A549 (cell line): ENCODE data around the gene CASP7. TPM values are rescaled to one million over a fixed set of nuclear protein-coding genes. Genes with fewer than 3 reads are reported as not detected.

Experiments
- ATAC-seq, 2 experiments: fragments of 200-7000 bp in 1 of 2; fragments of >200 bp in 1 of 2; cut with Nextera tagmentation in 1 of 2; cut with Tn5 transposase in 1 of 2; 3 replicates each; pipeline versions ENCODE4 v1.8.0 to v1.9.1; 2018 to 2020; ENCODE audit warnings: mild to moderate bottlenecking in 1 of 2, moderate library complexity in 1 of 2
- CTCF ChIA-PET: fragments of 300-600 bp; sonication (Branson Sonifier 250); formaldehyde crosslinking; extraction: SDS; loops from one replicate; lab custom pipeline; 2021; ENCODE audit warnings: antibody characterized with exemption, inconsistent platforms; lab: Yijun Ruan, JAX
- POLR2A ChIA-PET: fragments of 350-600 bp; formaldehyde crosslinking; extraction: SDS; loops from one replicate; lab custom pipeline; 2021; ENCODE audit warnings: antibody characterized with exemption, inconsistent platforms; lab: Yijun Ruan, JAX
- DNase-seq, 2 experiments: peaks; one replicate each; pipeline versions ENCODE4 v3.0.0 to v3.0.0-alpha.2; 2011 to 2016; ENCODE audit warnings: low read depth in 1 of 2, low spot score in 1 of 2
- FAIRE-seq: peaks from 2 replicates; lab custom pipeline; 2011; peaks lifted over from hg19 to GRCh38; lab: Jason Lieb, UNC
- H3K27ac ChIP-seq, 2 experiments: fragments of >200 bp; sonication (Bioruptor Twin); formaldehyde crosslinking; 3 replicates each; pipeline ENCODE4 v1.5.1; 2016 to 2017
- H3K4me1 ChIP-seq: fragments of >200 bp; sonication (Bioruptor Twin); formaldehyde crosslinking; 3 replicates; pipeline ENCODE4 v1.6.1; 2016
- H3K4me2 ChIP-seq: fragments of >200 bp; sonication (Bioruptor Twin); formaldehyde crosslinking; 3 replicates; pipeline ENCODE4 v1.6.1; 2016
- H3K4me3 ChIP-seq: fragments of >200 bp; sonication (Bioruptor Twin); formaldehyde crosslinking; 3 replicates; pipeline ENCODE4 v1.5.1; 2016
- H3K9me3 ChIP-seq: fragments of >200 bp; sonication (Bioruptor Twin); formaldehyde crosslinking; 3 replicates; pipeline ENCODE4 v1.6.1; 2016
- CBX2 ChIP-seq: fragments of 200-600 bp; sonication (generic); IDR thresholded peaks from 2 replicates; pipeline ENCODE4 v1.6.1; 2016; ENCODE audit warnings: low read depth, mild to moderate bottlenecking, borderline replicate concordance
- CBX8 ChIP-seq: fragments of 200-600 bp; sonication (generic); IDR thresholded peaks from 2 replicates; pipeline ENCODE4 v1.6.1; 2016
- EHMT2 ChIP-seq: fragments of 200-600 bp; sonication (generic); IDR thresholded peaks from 2 replicates; pipeline ENCODE4 v1.6.1; 2016; ENCODE audit warnings: antibody characterized with exemption, low read depth, mild to moderate bottlenecking, moderate library complexity
- ESRRA ChIP-seq: fragments of 150-350 bp; IDR thresholded peaks from 2 replicates; pipeline ENCODE4 v1.6.1; 2014; ENCODE audit warnings: mild to moderate bottlenecking, low read length, borderline replicate concordance
- FOSB ChIP-seq: fragments of 250-450 bp; sonication (Bioruptor Pico); IDR thresholded peaks from 2 replicates; pipeline ENCODE4 v1.5.0; 2020; ENCODE audit warnings: mild to moderate bottlenecking, moderate library complexity
- GATA3 ChIP-seq: IDR thresholded peaks from 2 replicates; pipeline ENCODE4 v1.6.1; 2012; ENCODE audit warnings: borderline replicate concordance
- HOXA7 ChIP-seq: fragments of 250-450 bp; sonication (Bioruptor Pico); IDR thresholded peaks from 2 replicates; pipeline ENCODE4 v1.5.0; 2020; ENCODE audit warnings: mild to moderate bottlenecking, moderate library complexity
- JUNB ChIP-seq: fragments of >200 bp; sonication (Bioruptor Twin); formaldehyde crosslinking; IDR thresholded peaks from 2 replicates; pipeline ENCODE4 v1.6.1; 2016
- KDM5A ChIP-seq: fragments of 200-600 bp; sonication (generic); IDR thresholded peaks from 2 replicates; pipeline ENCODE4 v1.6.1; 2016; ENCODE audit warnings: antibody characterized with exemption, mild to moderate bottlenecking
- MAFK ChIP-seq: fragments of 450-650 bp; IDR thresholded peaks from 2 replicates; pipeline ENCODE4 v1.6.1; 2014; ENCODE audit not compliant: partially characterized antibody
- MAZ ChIP-seq: fragments of 150-350 bp; IDR thresholded peaks from 2 replicates; pipeline ENCODE4 v1.6.1; 2014; ENCODE audit warnings: antibody characterized with exemption, low read depth, low read length, borderline replicate concordance
- NPAS2 ChIP-seq: fragments of 250-450 bp; sonication (Bioruptor Pico); IDR thresholded peaks from 2 replicates; pipeline ENCODE4 v1.8.0; 2022; ENCODE audit warnings: mild to moderate bottlenecking, moderate library complexity, borderline replicate concordance
- NR3C1 ChIP-seq: fragments of >200 bp; sonication (Bioruptor Twin); formaldehyde crosslinking; IDR thresholded peaks from 3 replicates; pipeline ENCODE4 v1.6.1; 2017
- RARB ChIP-seq: fragments of 250-450 bp; sonication (Bioruptor Pico); IDR thresholded peaks from 2 replicates; pipeline ENCODE4 v1.8.0; 2021; ENCODE audit warnings: mild to moderate bottlenecking, moderate library complexity
- RFX5 ChIP-seq: fragments of 450-650 bp; IDR thresholded peaks from 2 replicates; pipeline ENCODE4 v1.7.1; 2014; ENCODE audit warnings: antibody characterized with exemption, mild to moderate bottlenecking, moderate library complexity
- TP53 ChIP-seq: fragments of 250-450 bp; sonication (Bioruptor Pico); IDR thresholded peaks from 2 replicates; pipeline ENCODE4 v1.5.0; 2021; ENCODE audit warnings: mild to moderate bottlenecking, moderate library complexity
- ZC3H11A ChIP-seq: fragments of 450-650 bp; IDR thresholded peaks from 2 replicates; pipeline ENCODE4 v1.6.1; 2014; ENCODE audit warnings: antibody characterized with exemption, mild to moderate bottlenecking
- ZFP36 ChIP-seq: fragments of 450-650 bp; IDR thresholded peaks from 2 replicates; pipeline ENCODE4 v1.6.1; 2014; ENCODE audit warnings: borderline replicate concordance; ENCODE audit not compliant: partially characterized antibody
- ZNF302 ChIP-seq: fragments of 250-450 bp; sonication (Bioruptor Pico); IDR thresholded peaks from 2 replicates; pipeline ENCODE4 v1.9.0; 2021; ENCODE audit warnings: inconsistent platforms, mild to moderate bottlenecking, moderate library complexity
- WGBS: methylation state at CpG from one replicate; pipeline ENCODE4 v1.1.6; 2017; ENCODE audit errors: missing lambda C conversion rate; 5-methylcytosine and 5-hydroxymethylcytosine counted together
- polyA plus RNA-seq, 4 experiments: library from polyadenylated mRNA; depleted of rRNA in 3 of 4; stranded (reverse); fragments of >200 nt; fragmentation: RNase III in 1 of 4; extraction: RNeasy Plus Mini Kit Qiagen cat#74134 plus additional on column Dnase treatment in 1 of 4; gene quantifications; 2 replicates in 3 of 4; 3 replicates in 1 of 4; pipeline ENCODE4 v1.2.3, GENCODE V29; 2011 to 2017
- TF ChIP-seq, protein P1 (sequence below): IDR thresholded peaks from 2 replicates; pipeline ENCODE4 v1.6.1; 2012; ENCODE audit warnings: low read depth, borderline replicate concordance
- TF ChIP-seq, protein P2 (sequence below): fragments of 250-450 bp; sonication (Bioruptor Pico); IDR thresholded peaks from 2 replicates; pipeline ENCODE4 v1.5.0; 2020; ENCODE audit warnings: low read depth, mild to moderate bottlenecking, moderate library complexity
- TF ChIP-seq, protein P3 (sequence below): fragments of >200 bp; sonication (Bioruptor Twin); formaldehyde crosslinking; IDR thresholded peaks from 2 replicates; pipeline ENCODE4 v1.6.1; 2016
- TF ChIP-seq, protein P4 (sequence below): fragments of >200 bp; sonication (Bioruptor Twin); formaldehyde crosslinking; IDR thresholded peaks from 3 replicates; pipeline ENCODE4 v1.6.1; 2016
- TF ChIP-seq, protein P5 (sequence below): IDR thresholded peaks from 2 replicates; pipeline ENCODE4 v1.6.1; 2012
- TF ChIP-seq, protein P6 (sequence below): fragments of >200 bp; sonication (Bioruptor Twin); formaldehyde crosslinking; IDR thresholded peaks from 3 replicates; pipeline ENCODE4 v1.5.1; 2016

The CASP7 gene
- polyA plus RNA-seq, 2 of the 4 experiments (the other 2 are of a cell fraction): 22.6 to 29.7 TPM

DNA sequence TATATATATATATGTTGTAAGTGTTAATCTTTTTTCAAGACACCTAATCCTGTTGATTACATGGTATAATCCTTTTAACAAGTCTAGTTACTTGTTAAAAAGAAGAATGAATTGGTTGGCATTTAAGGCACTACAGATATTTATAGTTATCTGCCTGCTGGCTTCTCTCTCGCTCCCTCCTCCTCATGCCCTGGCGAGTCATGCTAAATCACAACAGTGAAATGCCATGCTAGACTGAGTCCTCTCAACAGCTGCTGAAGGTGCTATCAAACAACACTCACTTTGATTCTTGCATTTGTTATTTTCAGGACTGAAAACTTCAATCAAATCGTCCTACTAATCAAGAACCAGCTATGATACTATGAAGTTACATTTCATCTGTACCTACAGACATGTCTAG lies 31.2 kb upstream of the CASP7 start:
- DNase-seq: no peak
- CTCF ChIA-PET: no interaction called here
- Histone ChIP-seq H3K4me1 (peaks cover 7% of the 10 kb centered on the region; the same call in 2 of the 3 replicates), H3K4me3 (no peak overlapping the region), H3K4me2 (no peak overlapping the region), H3K9me3 (no peaks in the 10 kb centered on the region), H3K27ac (no peak overlapping the region)
- no peak for FAIRE-seq
- 26% methylated on average over 3 of the region's 3 CpGs for WGBS
- POLR2A ChIA-PET: no interaction called here
- TF ChIP-seq MAFK: no peak
- TF ChIP-seq JUNB: no peak
- no peak for TF ChIP-seq HOXA7 (CRISPR knock-in tag)
- TF ChIP-seq, protein P1, sequence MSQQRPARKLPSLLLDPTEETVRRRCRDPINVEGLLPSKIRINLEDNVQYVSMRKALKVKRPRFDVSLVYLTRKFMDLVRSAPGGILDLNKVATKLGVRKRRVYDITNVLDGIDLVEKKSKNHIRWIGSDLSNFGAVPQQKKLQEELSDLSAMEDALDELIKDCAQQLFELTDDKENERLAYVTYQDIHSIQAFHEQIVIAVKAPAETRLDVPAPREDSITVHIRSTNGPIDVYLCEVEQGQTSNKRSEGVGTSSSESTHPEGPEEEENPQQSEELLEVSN: no peak
- TF ChIP-seq, protein P2, sequence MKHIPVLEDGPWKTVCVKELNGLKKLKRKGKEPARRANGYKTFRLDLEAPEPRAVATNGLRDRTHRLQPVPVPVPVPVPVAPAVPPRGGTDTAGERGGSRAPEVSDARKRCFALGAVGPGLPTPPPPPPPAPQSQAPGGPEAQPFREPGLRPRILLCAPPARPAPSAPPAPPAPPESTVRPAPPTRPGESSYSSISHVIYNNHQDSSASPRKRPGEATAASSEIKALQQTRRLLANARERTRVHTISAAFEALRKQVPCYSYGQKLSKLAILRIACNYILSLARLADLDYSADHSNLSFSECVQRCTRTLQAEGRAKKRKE (CRISPR knock-in tag): no peak
- no peak for TF ChIP-seq ESRRA
- TF ChIP-seq NR3C1: no peak
- ATAC-seq: no peak

DNA sequence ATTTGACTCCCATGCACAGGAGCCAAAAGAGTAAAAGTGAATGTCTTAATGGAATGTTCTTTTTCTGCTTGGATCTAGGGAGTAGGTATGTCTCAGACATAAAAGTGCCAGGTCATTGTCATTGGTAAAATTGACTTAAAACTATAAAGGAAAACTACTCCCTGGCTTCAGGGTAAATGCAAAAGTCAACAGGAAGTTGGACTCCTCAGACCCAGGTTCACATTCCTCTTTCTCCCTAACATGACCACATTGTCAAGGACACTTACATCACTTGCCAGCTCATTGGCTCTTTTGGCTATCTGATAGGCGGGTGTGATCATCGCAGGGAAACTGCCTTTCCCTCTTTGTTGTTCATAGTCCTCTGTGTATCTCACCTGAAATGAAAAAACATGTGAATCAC lies 29.5 kb upstream of the CASP7 start:
- H3K4me1 ChIP-seq: no peaks in the 10 kb centered on the region
- DNase-seq: no peak
- H3K4me3 ChIP-seq: no peak overlapping the region
- H3K9me3 ChIP-seq: no peaks in the 10 kb centered on the region
- H3K4me2 ChIP-seq: no peak overlapping the region
- ChIA-PET CTCF (interaction anchor here (1.4 kb wide), 1 partner anchor 1178 kb away, joined by 3 read pairs; no protein-coding TSS in a partner anchor), POLR2A (no interaction called here)
- WGBS: 58% methylated on average over 2 of the region's 2 CpGs
- TF ChIP-seq, protein P3, sequence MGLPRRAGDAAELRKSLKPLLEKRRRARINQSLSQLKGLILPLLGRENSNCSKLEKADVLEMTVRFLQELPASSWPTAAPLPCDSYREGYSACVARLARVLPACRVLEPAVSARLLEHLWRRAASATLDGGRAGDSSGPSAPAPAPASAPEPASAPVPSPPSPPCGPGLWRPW: no peak
- TF ChIP-seq ZFP36: peak; percentile 17
- H3K27ac ChIP-seq: no peak overlapping the region
- FAIRE-seq: no peak
- ATAC-seq: no peak

DNA sequence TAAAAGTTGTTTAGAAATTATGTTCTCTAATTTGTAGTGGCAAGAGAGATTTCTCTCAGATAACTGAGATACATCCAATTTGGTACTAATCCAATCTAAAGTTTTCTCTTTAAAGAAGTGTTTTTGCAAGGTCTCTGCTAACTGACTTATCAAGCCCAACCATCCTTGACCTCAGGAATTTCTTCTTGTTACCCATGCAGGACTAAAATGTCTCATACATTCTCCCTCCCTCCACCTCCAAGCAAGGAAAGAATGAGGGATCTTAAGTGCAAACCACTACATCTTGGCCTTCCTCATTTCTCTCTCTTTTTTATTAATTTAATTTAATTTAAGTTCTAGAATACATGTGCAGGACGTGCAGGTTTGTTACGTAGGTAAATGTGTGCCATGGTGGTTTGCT lies 28.7 kb upstream of the CASP7 start:
- ATAC-seq: no peak
- no peak overlapping the region for H3K27ac ChIP-seq
- POLR2A ChIA-PET: no interaction called here

More for the DNA sequence above, 28.7 kb upstream of the CASP7 start:
- 41% methylated on average over 2 of the region's 2 CpGs for WGBS
- H3K4me1 ChIP-seq: no peaks in the 10 kb centered on the region
- no peak overlapping the region for H3K4me3 ChIP-seq
- DNase-seq (no peak), FAIRE-seq (no peak)
- CTCF ChIA-PET: interaction anchor here (1.3 to 1.5 kb wide), 3 partner anchors 13 to 1179 kb away, joined by 3 to 5 read pairs (median 3); partner anchors contain the start of gene NRAP
- TF ChIP-seq MAZ (no peak), ZNF302 (CRISPR knock-in tag) (no peak), CBX2 (no peak), RARB (CRISPR knock-in tag) (no peak), RFX5 (no peak), TP53 (CRISPR knock-in tag) (no peak), NPAS2 (CRISPR knock-in tag) (no peak), CBX8 (no peak), GATA3 (no peak), HOXA7 (CRISPR knock-in tag) (no peak), FOSB (CRISPR knock-in tag) (no peak), KDM5A (no peak), NR3C1 (no peak), ZC3H11A (no peak), EHMT2 (no peak), MAFK (no peak)
- TF ChIP-seq, protein P4, sequence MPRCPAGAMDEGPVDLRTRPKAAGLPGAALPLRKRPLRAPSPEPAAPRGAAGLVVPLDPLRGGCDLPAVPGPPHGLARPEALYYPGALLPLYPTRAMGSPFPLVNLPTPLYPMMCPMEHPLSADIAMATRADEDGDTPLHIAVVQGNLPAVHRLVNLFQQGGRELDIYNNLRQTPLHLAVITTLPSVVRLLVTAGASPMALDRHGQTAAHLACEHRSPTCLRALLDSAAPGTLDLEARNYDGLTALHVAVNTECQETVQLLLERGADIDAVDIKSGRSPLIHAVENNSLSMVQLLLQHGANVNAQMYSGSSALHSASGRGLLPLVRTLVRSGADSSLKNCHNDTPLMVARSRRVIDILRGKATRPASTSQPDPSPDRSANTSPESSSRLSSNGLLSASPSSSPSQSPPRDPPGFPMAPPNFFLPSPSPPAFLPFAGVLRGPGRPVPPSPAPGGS: no peak
- TF ChIP-seq, protein P5, sequence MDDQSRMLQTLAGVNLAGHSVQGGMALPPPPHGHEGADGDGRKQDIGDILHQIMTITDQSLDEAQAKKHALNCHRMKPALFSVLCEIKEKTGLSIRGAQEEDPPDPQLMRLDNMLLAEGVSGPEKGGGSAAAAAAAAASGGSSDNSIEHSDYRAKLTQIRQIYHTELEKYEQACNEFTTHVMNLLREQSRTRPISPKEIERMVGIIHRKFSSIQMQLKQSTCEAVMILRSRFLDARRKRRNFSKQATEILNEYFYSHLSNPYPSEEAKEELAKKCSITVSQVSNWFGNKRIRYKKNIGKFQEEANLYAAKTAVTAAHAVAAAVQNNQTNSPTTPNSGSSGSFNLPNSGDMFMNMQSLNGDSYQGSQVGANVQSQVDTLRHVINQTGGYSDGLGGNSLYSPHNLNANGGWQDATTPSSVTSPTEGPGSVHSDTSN: no peak
- TF ChIP-seq, protein P6, sequence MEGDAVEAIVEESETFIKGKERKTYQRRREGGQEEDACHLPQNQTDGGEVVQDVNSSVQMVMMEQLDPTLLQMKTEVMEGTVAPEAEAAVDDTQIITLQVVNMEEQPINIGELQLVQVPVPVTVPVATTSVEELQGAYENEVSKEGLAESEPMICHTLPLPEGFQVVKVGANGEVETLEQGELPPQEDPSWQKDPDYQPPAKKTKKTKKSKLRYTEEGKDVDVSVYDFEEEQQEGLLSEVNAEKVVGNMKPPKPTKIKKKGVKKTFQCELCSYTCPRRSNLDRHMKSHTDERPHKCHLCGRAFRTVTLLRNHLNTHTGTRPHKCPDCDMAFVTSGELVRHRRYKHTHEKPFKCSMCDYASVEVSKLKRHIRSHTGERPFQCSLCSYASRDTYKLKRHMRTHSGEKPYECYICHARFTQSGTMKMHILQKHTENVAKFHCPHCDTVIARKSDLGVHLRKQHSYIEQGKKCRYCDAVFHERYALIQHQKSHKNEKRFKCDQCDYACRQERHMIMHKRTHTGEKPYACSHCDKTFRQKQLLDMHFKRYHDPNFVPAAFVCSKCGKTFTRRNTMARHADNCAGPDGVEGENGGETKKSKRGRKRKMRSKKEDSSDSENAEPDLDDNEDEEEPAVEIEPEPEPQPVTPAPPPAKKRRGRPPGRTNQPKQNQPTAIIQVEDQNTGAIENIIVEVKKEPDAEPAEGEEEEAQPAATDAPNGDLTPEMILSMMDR: no peak
- H3K9me3 ChIP-seq: no peaks in the 10 kb centered on the region
- no peak overlapping the region for H3K4me2 ChIP-seq
